A673 (cell line): ENCODE measurements around the gene C1QTNF8. TPM values are rescaled to one million over a fixed set of nuclear protein-coding genes. Genes with fewer than 3 reads are reported as not detected.

Experiments used
- Bru-seq: library from RNA; stranded (reverse); fragments of 400-500 nt; gene quantifications from one replicate; lab custom pipeline; 2021; lab: Mats Ljungman, UMichigan
- BruChase-seq, 2 experiments: library from RNA; stranded (reverse); fragments of 400-500 nt; gene quantifications; one replicate each; lab custom pipeline; 2021; lab: Mats Ljungman, UMichigan
- BruUV-seq: library from RNA; stranded (reverse); fragments of 400-500 nt; replicated peaks from 2 replicates; lab custom pipeline; 2021; lab: Mats Ljungman, UMichigan
- CTCF ChIA-PET: fragments of 300-600 bp; sonication (Branson Sonifier 250); formaldehyde crosslinking; loops from one replicate; lab custom pipeline; 2022; ENCODE audit warnings: antibody characterized with exemption; lab: Charles Lee
- POLR2A ChIA-PET: fragments of 300-600 bp; sonication (Branson Sonifier 250); formaldehyde crosslinking; loops from one replicate; lab custom pipeline; 2022; ENCODE audit warnings: antibody characterized with exemption; ENCODE audit not compliant: low non-redundant PET; lab: Charles Lee
- DNase-seq: peaks from one replicate; pipeline ENCODE4 v3.0.0-alpha.2; 2015; ENCODE audit warnings: low spot score
- H3K27ac ChIP-seq: fragments of 200-600 bp; sonication (generic); 2 replicates; pipeline ENCODE4 v1.5.1; 2016; ENCODE audit warnings: mixed run types, low read depth, mild to moderate bottlenecking, mixed read lengths, antibody characterized with exemption, low read length; ENCODE audit not compliant: poor library complexity, severe bottlenecking
- H3K27me3 ChIP-seq: fragments of 200-600 bp; sonication (generic); replicated peaks from 2 replicates; pipeline ENCODE4 v1.6.1; 2017; ENCODE audit warnings: mixed run types, low read depth, mild to moderate bottlenecking, mixed read lengths, antibody characterized with exemption, low read length; ENCODE audit not compliant: insufficient read depth, poor library complexity
- H3K36me3 ChIP-seq: fragments of 200-600 bp; sonication (generic); 2 replicates; pipeline ENCODE4 v1.6.1; 2016; ENCODE audit warnings: mixed run types, mild to moderate bottlenecking, mixed read lengths, antibody characterized with exemption, low read length; ENCODE audit not compliant: insufficient read depth, poor library complexity, severe bottlenecking
- H3K4me1 ChIP-seq: fragments of 200-600 bp; sonication (generic); 2 replicates; pipeline ENCODE4 v1.6.1; 2017; ENCODE audit warnings: mixed run types, mild to moderate bottlenecking, mixed read lengths, antibody characterized with exemption, low read length; ENCODE audit not compliant: insufficient read depth, poor library complexity, severe bottlenecking
- H3K4me3 ChIP-seq: fragments of 200-600 bp; sonication (generic); 2 replicates; pipeline ENCODE4 v1.5.1; 2016; ENCODE audit warnings: low read depth, mixed run types, mild to moderate bottlenecking, mixed read lengths, low read length; ENCODE audit not compliant: poor library complexity, severe bottlenecking
- H3K9me3 ChIP-seq: fragments of 200-600 bp; sonication (generic); 2 replicates; pipeline ENCODE4 v1.6.1; 2016; ENCODE audit warnings: mixed run types, low read depth, mild to moderate bottlenecking, mixed read lengths, antibody characterized with exemption, low read length; ENCODE audit not compliant: poor library complexity, severe bottlenecking
- CTCF ChIP-seq: fragments of 300-800, 200-600 bp; sonication (generic); conservative IDR thresholded peaks from 2 replicates; pipeline ENCODE4 v1.5.1; 2017; ENCODE audit warnings: low read depth, mild to moderate bottlenecking, antibody characterized with exemption, low read length, moderate library complexity, mixed read lengths
- EZH2 ChIP-seq: fragments of 200-600 bp; sonication (generic); IDR thresholded peaks from 2 replicates; pipeline ENCODE4 v1.6.1; 2017; ENCODE audit warnings: borderline replicate concordance, low read depth, mild to moderate bottlenecking, mixed read lengths, antibody characterized with exemption, low read length; ENCODE audit not compliant: poor library complexity, severe bottlenecking
- intact Hi-C: fragments of 100-400 bp; cut with micrococcal nuclease; formaldehyde crosslinking; loops from one replicate; pipeline ENCODE4 v1.10.0; 2022; ENCODE audit not compliant: unreplicated experiment
- long read RNA-seq: library from polyadenylated mRNA; stranded (forward); transcript quantifications from one replicate; pipeline ENCODE4 v2.0.0, GENCODE V29; 2022
- total RNA-seq: library from RNA; stranded (reverse); gene quantifications from 2 replicates; pipeline ENCODE4 v1.2.3, GENCODE V29; 2021

C1QTNF8 gene
- not detected in 2 replicates for total RNA-seq
- Bru-seq, nascent RNA = not detected
- BruChase-seq, experiment 1, labeled RNA remaining after a 2-hour chase = not detected
- not detected for BruChase-seq, experiment 2, labeled RNA remaining after a 6-hour chase
- long read RNA-seq = 0 reads

- ChIA-PET CTCF (no interaction called here), POLR2A (interaction anchor here (0.7 kb wide), 1 partner anchor 28 kb away, joined by 3 read pairs; no protein-coding TSS in a partner anchor)
- no TSS peak for BruUV-seq
These were observed at the start of gene C1QTNF8 for GRCh38 chr16:1096169-1097082. Gene C1QTNF8, minus strand, starts transcription at chr16:1096244. Its CDS starts 1,322 bp downstream, at chr16:1094922.

GRCh38 chr16:1145383-1146100 is 49.5 kb upstream of the C1QTNF8 start:
- no peaks in the 10 kb centered on the region for H3K36me3 ChIP-seq
- intact Hi-C loops = no loop called here
- no TSS peak for BruUV-seq
- no peaks in the 10 kb centered on the region for H3K4me1 ChIP-seq
- H3K27ac ChIP-seq = no peak overlapping the region
- TF ChIP-seq EZH2 (no peak), CTCF (no peak)
- H3K4me3 ChIP-seq = no peak overlapping the region
- CTCF ChIA-PET = no interaction called here
- POLR2A ChIA-PET = no interaction called here
- no peaks in the 10 kb centered on the region for H3K27me3 ChIP-seq
- H3K9me3 ChIP-seq = no peaks in the 10 kb centered on the region
- DNase-seq = no peak

More at GRCh38 chr16:1096169-1097082, at the start of gene C1QTNF8:
- Histone ChIP-seq H3K36me3 (no peaks in the 10 kb centered on the region), H3K27ac (no peak within 1 kb of the TSS), H3K4me3 (no peak within 1 kb of the TSS), H3K4me1 (no peaks in the 10 kb centered on the region), H3K27me3 (no peaks in the 10 kb centered on the region), H3K9me3 (no peaks in the 10 kb centered on the region)
- no peak for DNase-seq
- TF ChIP-seq EZH2 (no peak), CTCF (no peak)
- intact Hi-C loops = loop anchor here (5.0 kb wide), 2 partner anchors 39 to 284 kb away; no protein-coding TSS in a partner anchor
